GM19328 (cell line): Measurements from ENCODE around the gene BTBD3.

Source experiments
- ATAC-seq: cut with Tn5 transposase; IDR thresholded peaks from one replicate; pipeline ENCODE4 v1.9.1; 2021; ENCODE audit warnings: mild to moderate bottlenecking, moderate library complexity; ENCODE audit not compliant: unreplicated experiment

Gene BTBD3

GRCh38 chr20:11965602-11966001 is 47.9 kb downstream of the BTBD3 start:
- no peak for ATAC-seq

DNA sequence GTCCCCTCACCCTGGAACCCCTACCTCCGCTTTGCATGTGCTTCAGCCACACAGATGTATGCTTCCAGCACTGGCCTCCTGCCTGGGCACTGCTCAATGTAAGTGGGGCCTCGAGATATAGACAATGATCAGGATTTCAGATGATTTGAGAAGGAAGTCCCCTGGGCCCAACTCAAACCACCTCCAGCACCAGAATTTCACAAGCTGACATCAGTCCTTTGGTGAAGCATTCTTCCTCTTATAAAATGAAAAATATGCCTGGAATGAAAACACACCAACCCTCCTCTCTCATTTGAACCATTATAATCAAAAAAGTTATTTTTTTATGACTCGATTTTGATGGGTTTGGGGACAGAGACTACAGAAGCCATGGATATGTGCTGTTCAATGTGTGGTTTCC is 48.5 kb downstream of the BTBD3 start:
- no peak for ATAC-seq

- no peak for ATAC-seq
Observed at GRCh38 chr20:11970243-11970836, 52.6 kb downstream of the BTBD3 start.

GRCh38 chr20:11972478-11972877 is 54.8 kb downstream of the BTBD3 start:
- ATAC-seq = no peak
